Adrenal gland (tissue), 5 donors: ENCODE measurements around the gene PRR35.

Experiments
- CTCF ChIP-seq, 6 experiments: fragments of 450-650 bp in 4 of 6; fragments of 200-600 bp in 2 of 6; sonication (generic) in 1 of 6; IDR thresholded peaks; 1 replicate in 5 of 6; 2 replicates in 1 of 6; pipeline versions ENCODE4 v1.5.1 to v1.8.0; 2016 to 2021; ENCODE audit warnings: antibody characterized with exemption in 6 of 6, mild to moderate bottlenecking in 2 of 6, moderate library complexity in 1 of 6
- POLR2A ChIP-seq, 2 donors: fragments of 450-650 bp; IDR thresholded peaks; one replicate each; pipeline ENCODE4 v1.6.1; 2017; ENCODE audit warnings: antibody characterized with exemption in 2 of 2, mild to moderate bottlenecking in 2 of 2, moderate library complexity in 1 of 2
- donor health status: DM: no; HTN: no; CAD: no.

DNA sequence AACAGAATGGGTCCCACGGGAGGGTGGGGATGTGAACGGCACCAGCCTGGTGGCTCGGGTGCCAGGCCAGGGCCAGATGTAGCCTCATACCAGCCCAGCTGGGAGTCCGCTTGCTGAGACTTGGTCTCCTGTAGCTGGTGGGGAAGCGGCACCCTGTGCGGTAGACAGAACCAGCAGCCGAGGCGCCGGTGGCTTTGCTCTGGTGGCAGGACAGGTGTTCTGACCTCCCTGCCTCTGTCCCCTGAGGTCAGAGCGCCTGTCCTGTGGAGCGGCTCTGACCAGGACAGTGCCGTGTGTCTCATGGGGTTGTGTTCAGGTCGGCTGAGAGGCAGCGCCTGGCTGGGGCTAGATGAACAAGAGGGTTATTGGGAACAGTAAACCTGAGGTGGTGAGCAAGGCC lies 49.8 kb downstream of the PRR35 start:
- TF ChIP-seq POLR2A (IDR thresholded peaks at IDR 0.05) (no peak), CTCF (IDR thresholded peaks at IDR 0.05) (no peak)
